Measurements from ENCODE around the gene MEIKIN. TPM values are rescaled to one million over a fixed set of nuclear protein-coding genes. Genes with fewer than 3 reads are reported as not detected.

The MEIKIN gene
- total and polyA plus RNA-seq, 2 donors (not counting 1 experiment from before 2014, with no cell fraction given): not detected

- Histone ChIP-seq H3K27me3 (ENCODE audit: control insufficient read depth, insufficient read depth, low read length) (no peaks in the 10 kb centered on the region), H3K9me3 (ENCODE audit: control insufficient read depth, insufficient read depth, low read depth, low read length) (no peaks in the 10 kb centered on the region), H3K27ac (ENCODE audit: insufficient read depth, low read length) (no peak overlapping the region), H4K20me1 (ENCODE audit: control insufficient read depth, extremely low read depth, insufficient read depth, low read length) (peaks cover 8% of the 10 kb centered on the region), H3K79me2 (ENCODE audit: control insufficient read depth, insufficient read depth, low read length) (peaks cover 97% of the 10 kb centered on the region), H3K4me3 (replicated peaks in 1 of 4; ENCODE audit: control extremely low read depth in 1 of 4, insufficient read depth in 1 of 4, low read depth in 3 of 4, low read length in 4 of 4) (no peak overlapping the region), H2AFZ (ENCODE audit: low read length) (no peak overlapping the region), H3K9ac (ENCODE audit: insufficient read depth, low read length) (no peak overlapping the region), H3K4me1 (ENCODE audit: control insufficient read depth, extremely low read depth, insufficient read depth, low read length) (peaks cover 5% of the 10 kb centered on the region), H3K36me3 (ENCODE audit: control insufficient read depth, insufficient read depth, low read length) (no peaks in the 10 kb centered on the region), H3K4me2 (ENCODE audit: extremely low read depth, insufficient read depth, low read length) (peak overlapping the region; percentile 7)
- no peak for DNase-seq (ENCODE audit: low read depth in 2 of 2)
- TF ChIP-seq EZH2 (IDR thresholded peaks at IDR 0.05; ENCODE audit: low read length, missing control alignments): no peak
- TF ChIP-seq, protein P1, sequence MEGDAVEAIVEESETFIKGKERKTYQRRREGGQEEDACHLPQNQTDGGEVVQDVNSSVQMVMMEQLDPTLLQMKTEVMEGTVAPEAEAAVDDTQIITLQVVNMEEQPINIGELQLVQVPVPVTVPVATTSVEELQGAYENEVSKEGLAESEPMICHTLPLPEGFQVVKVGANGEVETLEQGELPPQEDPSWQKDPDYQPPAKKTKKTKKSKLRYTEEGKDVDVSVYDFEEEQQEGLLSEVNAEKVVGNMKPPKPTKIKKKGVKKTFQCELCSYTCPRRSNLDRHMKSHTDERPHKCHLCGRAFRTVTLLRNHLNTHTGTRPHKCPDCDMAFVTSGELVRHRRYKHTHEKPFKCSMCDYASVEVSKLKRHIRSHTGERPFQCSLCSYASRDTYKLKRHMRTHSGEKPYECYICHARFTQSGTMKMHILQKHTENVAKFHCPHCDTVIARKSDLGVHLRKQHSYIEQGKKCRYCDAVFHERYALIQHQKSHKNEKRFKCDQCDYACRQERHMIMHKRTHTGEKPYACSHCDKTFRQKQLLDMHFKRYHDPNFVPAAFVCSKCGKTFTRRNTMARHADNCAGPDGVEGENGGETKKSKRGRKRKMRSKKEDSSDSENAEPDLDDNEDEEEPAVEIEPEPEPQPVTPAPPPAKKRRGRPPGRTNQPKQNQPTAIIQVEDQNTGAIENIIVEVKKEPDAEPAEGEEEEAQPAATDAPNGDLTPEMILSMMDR (conservative IDR thresholded peaks at IDR 0.05 in 1 of 2, IDR thresholded peaks at IDR 0.05 in 1 of 2; ENCODE audit: low read depth in 1 of 2, low read length in 2 of 2): no peak
Measured at GRCh38 chr5:131757830-131758519, 187.5 kb downstream of the MEIKIN start.

Other genes starting within 250 kb of the MEIKIN start
- 79.4 and 97.8 TPM in 2 replicates for gene FNIP1, start 148.6 kb downstream of the MEIKIN start, total RNA-seq
- gene FNIP1, start 148.6 kb downstream of the MEIKIN start, polyA plus RNA-seq: 30.7 and 36.4 TPM in 2 replicates
- 0.26 and 0.33 TPM in 2 replicates for gene ACSL6, start 66.0 kb upstream of the MEIKIN start, total RNA-seq
- 0.02 and 0.08 TPM in 2 replicates for gene ACSL6, start 66.0 kb upstream of the MEIKIN start, polyA plus RNA-seq
- gene IL3, start 115.0 kb upstream of the MEIKIN start, total RNA-seq: not detected in 2 replicates
- not detected in 2 replicates for gene IL3, start 115.0 kb upstream of the MEIKIN start, polyA plus RNA-seq
- gene CSF2, start 128.1 kb upstream of the MEIKIN start, total RNA-seq: 0.51 and 0.66 TPM in 2 replicates
- gene CSF2, start 128.1 kb upstream of the MEIKIN start, polyA plus RNA-seq: 0.09 and 0.71 TPM in 2 replicates

Data from fibroblast of lung (primary cell).